ENCODE data around the gene CYSRT1.

CYSRT1 gene

GRCh38 chr9:137224830-137225694 lies at the start of gene CYSRT1:
Gene CYSRT1 (plus strand): TSS chr9:137225174. CDS start chr9:137225622, 448 bp downstream.
- no peak for DNase-seq

DNA sequence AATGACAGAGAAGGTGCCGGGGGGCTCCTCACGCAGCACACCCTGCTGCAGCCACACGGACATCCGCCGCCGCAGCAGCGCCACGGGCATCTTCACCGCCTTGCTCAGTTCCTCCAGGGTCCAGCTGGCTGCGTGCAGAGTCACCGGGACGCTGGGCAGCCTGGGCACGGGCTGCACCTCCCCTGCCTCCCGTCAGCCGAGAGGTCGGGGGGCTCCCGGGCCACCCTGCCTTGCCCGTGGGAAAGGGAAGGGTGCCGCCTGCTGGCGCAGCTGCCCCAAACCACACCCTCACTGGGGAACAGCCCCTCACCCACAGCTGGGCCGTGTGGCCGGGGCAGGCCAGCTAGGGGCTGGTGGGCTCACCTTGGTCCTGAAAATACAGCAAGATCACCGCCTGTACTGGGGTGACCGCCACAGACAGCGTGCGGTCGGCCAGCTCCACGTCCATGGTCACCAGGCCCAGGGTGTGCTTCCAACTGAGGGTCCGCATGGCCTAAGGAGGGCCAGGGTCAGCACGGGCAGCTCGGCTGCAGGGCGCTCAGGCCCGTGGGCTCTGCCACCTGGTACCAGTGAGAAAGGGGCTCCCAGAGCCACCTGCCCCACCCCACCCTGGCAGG lies 49.5 kb upstream of the CYSRT1 start:
- DNase-seq, result no peak

DNA sequence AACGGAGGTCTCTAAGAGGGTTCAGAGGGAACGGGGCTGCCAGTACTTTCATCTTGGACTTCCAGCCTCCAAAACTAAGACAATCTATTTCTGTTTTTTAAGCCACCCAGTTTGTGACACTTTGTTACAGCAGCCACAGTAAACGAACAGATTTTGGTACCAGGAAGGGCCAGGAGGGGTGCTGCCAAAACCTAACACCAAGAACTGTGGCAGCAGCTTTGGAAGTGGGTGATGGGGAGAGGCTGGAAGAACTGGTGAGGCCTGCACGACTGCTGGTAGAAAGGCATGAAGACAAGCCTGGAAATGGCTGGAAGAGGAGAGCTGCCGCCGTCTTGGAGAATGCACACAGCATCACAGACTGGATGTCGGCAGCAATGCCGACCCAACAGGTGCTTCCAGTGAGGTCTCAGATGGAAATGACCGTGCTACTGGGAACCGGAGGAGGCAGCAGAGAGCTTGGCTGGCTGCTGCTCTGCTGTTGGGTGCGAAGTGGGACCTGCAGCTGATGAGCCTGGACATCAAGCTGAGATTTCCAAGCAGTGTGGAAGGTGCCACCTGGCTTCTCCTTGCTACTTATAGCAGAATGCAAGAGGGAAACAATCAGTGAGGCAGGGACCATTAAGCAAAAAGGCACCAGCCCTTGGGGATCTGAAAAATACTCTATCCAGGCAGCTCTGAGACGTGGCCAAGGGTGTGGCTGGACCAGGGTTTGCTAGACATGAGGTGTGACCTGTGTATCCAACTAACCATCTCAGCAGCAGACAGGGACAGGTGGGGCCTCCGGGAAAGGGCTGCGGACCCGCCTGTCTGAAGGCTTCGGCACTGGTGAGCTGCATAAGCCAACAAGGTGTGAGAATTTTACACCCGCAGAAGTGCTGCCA lies 48.4 kb upstream of the CYSRT1 start:
- no peak for DNase-seq

DNA sequence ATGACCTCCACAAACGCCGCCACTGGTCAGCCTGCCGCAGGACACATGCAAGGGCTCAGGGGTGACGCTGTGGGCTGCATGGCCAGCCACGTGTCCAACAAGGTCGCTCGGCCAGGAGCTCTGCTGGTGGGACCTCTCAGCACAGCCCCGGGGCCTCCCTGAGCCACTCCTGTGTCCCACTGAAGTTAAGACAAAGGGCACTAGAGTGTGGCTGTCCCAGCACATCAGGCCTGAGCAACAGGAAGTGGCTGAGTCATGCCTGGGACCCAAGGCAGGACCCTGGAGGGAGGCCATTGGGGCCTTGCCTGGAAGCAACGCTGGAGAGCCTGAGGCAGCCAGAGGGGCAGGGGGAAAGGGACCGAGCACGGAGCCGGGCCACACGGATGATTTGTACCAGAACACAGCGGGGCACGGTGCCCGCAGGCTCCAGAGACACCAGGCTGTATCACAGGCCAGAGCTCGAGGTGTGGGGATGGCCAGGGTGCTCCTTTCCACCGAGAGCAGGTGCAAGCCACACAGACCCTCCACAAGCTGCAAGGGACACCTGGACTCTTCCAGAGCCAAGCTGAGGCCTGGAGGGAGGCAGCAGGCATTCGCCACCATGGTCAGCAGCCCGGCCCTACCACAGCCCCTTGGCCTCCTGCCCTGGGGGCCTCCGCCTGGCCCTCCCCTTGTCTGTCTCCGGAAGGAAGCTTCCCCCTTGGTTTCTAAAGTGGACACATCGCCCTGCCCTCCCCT lies 46.6 kb upstream of the CYSRT1 start:
- DNase-seq, result no peak

- DNase-seq, result no peak
Measured at GRCh38 chr9:137178939-137179630, 45.9 kb upstream of the CYSRT1 start.

GRCh38 chr9:137179761-137180160 lies 45.2 kb upstream of the CYSRT1 start:
- no peak for DNase-seq

DNA sequence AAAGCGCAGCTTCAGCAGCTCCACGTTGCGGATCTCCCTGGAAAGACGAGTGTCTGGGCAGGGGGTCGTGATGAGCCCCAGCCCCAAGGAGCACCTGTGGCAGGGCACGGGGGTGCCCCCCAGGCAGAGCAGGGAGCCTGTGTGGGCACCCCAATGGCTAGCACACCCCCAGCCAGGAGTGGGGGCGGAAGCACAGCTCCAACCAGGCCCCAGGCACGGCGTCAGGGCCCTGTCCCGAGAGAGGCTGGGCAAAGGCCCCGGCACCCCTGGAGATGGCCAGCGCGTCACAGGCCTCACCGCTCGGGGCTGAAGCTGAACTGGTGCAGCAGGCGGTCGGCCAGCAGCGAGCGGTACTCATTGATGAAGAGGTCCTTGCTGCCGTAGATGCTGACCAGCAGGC lies 44.5 kb upstream of the CYSRT1 start:
- DNase-seq, result no peak

- DNase-seq, result no peak
Measured at GRCh38 chr9:137181680-137182079, 43.3 kb upstream of the CYSRT1 start.

GRCh38 chr9:137182836-137183235 lies 42.1 kb upstream of the CYSRT1 start:
- no peak for DNase-seq

- no peak for DNase-seq
Measured at GRCh38 chr9:137183980-137184595, 40.9 kb upstream of the CYSRT1 start.

GRCh38 chr9:137184881-137185660 lies 39.9 kb upstream of the CYSRT1 start:
- no peak for DNase-seq

GRCh38 chr9:137185921-137186320 lies 39.1 kb upstream of the CYSRT1 start:
- no peak for DNase-seq

DNA sequence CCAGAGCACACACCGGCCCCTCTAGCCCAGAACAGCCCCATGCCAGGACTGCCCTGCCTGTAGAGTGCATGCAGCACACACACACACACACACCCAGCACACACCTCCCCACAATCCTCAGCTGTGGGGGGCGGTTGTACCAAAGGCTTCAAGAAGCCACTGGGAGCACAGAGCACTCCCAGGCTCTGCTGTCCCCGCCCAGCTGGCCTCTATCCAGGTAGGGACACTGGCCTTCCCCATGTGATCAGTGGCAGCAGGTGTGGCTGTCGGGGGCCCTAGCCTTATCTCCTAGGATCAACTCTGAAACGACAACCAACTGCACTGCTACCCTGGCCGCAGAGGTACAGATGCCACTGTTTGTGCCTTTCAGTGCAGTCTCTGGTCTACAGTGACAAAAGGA lies 38.6 kb upstream of the CYSRT1 start:
- no peak for DNase-seq

DNA sequence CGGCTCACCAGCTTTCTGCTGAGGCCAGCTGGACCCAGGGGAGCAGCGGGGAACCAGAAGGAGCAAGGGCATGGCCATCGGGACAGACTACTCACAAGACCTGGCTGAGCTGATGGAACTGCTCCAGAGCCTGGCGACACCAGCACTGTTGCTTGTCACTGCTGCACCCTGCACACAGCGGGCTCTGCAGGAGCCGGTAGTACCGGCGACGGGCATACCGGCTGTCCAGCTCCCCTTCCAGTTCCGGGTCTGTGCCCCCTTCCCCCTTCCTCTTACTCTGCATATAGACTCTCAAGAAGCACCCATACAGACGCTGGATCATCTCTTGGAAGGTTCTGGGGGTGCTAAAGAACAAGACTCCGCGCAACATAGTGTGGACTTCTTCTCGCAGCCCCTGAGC lies 37.6 kb upstream of the CYSRT1 start:
- no peak for DNase-seq

GRCh38 chr9:137188086-137188489 lies 36.9 kb upstream of the CYSRT1 start:
- no peak for DNase-seq

DNA sequence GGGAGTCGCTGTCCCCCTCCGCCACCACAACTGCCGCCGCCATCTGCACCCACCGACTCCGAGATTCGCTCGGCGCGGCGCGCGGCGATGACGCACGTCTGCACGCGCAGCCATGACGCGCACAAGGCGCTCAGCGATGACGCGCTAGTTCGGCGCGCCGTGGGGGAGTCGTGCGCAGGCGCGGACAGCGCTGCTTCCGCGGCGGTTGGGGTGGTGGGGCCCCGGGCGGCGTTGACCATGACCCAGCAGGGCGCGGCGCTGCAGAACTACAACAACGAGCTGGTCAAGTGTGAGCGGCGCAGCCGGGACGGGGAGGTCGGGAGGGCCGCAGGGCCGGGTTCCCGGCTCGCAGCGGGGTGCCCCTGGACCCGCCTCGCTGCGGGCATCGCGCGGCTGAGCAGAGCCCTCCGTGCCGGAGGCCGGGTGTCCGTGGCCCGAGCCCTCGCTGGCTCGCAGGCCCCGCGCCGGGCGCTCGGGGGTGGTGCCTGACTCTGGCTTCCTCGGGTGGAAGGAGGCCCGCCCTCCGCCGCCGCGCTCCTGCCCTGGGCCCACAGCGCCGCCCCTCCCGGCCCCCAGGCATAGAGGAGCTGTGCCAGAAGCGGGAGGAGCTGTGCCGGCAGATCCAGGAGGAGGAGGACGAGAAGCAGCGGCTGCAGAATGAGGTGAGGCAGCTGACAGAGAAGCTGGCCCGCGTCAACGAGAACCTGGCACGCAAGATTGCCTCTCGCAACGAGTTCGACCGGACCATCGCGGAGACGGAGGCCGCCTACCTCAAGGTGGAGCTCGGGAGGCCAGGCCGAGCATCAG lies 36.3 kb upstream of the CYSRT1 start, which contains the start of the genes ANAPC2 and SSNA1:
ANAPC2 (minus strand) TSS at position 71 of the 807 bp plus-strand sequence; CDS start at position 43, 28 bp downstream.
SSNA1 (plus strand) TSS at position 187 of the 807 bp plus-strand sequence; CDS start at position 238, 51 bp downstream.
- DNase-seq, result peak; percentile 93

GRCh38 chr9:137189297-137190295 lies 35.4 kb upstream of the CYSRT1 start:
- no peak for DNase-seq

DNA sequence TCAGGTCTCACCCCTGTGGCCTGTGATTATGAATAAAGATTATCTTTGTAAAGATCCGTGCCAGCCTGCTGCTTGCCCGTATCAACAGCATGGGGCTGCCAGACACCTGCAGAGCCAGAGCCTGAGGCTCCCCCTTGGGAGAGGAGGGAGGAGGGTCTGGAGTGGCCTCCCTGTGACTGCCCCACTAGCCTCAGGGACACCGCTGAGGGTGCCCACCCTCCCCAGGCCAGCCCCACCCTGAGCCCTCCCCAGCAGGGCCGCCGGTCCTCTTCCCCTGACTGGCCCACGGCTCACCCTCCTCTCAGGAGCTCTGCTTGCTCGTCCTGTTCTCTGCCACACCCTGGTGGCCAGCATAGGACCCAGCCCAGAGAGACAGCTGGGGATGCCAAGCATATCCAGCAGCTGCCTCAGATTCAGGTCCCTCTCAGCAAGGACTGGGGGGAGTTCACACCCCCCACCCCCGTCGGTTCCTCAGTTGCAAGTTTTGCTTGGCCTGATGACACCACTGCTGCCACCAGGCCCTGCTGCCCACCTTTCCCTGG lies 34.6 kb upstream of the CYSRT1 start:
- DNase-seq, result no peak
